Left forelimb (tissue), 1 donor: ENCODE measurements around the gene TBC1D5.

Experiments
- DNase-seq: peaks from one replicate; pipeline ENCODE4 v3.0.0-alpha.2; 2018; ENCODE audit warnings: low spot score

The TBC1D5 gene

DNA sequence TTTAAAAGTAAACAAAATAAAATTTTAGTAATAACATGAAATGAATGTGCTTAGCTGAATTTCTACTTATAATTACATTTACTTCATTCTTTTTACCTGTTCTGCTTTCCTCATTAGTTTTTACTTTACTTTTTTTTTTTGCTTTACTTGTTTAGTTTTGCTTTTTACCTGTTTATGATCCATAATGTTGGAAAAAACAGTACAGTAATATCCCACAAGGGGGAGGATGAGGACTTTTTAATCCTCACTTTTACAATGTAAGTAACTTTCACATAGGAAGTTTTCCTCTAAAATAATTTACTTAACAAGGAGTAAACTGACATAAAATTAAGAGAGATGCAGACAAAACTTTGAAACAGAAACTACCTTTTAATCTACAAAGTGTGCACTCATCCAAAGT, 268.7 kb downstream of the TBC1D5 start:
- DNase-seq = no peak

- DNase-seq = no peak
These were observed 272.5 kb downstream of the TBC1D5 start for GRCh38 chr3:17469954-17470353.

- DNase-seq = no peak
These were observed 272.9 kb downstream of the TBC1D5 start for GRCh38 chr3:17469520-17469919.

- DNase-seq = no peak
These were observed 276.4 kb downstream of the TBC1D5 start for GRCh38 chr3:17466028-17466427.

DNA sequence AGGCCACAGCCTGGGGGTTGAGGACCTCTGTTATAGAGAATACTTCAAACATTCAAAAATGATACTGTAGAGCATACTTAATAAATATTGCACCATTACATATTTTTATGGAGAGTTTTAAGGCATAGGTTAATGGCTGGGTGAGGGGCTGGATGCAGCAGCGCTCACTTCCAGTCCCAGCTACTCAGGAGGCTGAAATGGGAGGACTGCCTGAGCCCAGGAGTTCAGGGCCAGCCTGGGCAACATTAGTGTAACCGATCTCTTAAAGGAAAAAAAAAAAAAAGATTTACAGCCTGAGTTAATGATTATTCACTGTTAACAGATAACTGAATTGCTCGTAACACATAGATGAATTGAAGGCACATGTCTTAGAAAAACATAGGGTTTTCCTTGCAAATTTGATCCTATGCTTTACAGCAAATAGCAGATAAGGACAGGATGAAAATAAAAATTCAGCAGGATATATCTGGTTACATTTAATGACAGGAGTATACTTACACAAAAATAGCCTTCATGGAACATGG, 282.9 kb downstream of the TBC1D5 start:
- DNase-seq = no peak

DNA sequence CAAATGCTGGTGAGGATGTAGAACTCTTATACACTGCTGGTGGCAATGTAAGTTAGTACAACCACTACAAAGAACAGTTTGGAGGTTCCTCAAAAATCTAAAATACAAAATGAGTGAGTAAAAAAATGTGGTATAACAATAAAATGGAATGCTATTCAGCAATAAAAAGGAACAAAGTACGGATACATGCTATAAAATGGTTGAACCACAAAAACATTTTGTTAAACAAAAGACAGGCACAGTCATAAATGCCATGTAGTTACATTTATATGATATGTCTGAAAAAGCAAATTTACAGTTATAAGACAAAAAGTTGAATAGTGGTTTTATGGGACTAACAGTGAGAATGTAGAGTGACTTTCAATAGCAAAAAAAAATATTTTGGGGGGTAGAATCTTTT, 285.8 kb downstream of the TBC1D5 start:
- no peak for DNase-seq

GRCh38 chr3:17456046-17456445, 286.4 kb downstream of the TBC1D5 start:
- DNase-seq = no peak

DNA sequence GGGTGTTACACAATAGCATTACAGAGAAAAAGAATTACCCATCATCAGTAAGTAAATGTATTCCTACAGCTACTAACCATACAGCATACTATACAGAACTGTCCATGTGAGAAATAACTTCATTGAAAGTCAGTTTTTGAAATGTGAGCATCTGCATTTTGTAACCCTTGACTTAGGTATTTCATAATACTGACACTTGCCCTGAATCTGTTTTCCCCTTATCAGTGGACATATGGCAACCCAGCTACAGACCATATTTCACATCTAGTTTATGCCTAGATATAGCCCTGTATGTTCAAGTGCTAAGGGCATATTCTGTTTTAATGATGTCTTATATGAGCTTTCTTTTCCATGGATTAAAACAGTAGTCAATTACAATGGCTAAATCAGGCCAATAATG, 297.6 kb downstream of the TBC1D5 start:
- no peak for DNase-seq

GRCh38 chr3:17443142-17443541, 299.3 kb downstream of the TBC1D5 start:
- DNase-seq = no peak

DNA sequence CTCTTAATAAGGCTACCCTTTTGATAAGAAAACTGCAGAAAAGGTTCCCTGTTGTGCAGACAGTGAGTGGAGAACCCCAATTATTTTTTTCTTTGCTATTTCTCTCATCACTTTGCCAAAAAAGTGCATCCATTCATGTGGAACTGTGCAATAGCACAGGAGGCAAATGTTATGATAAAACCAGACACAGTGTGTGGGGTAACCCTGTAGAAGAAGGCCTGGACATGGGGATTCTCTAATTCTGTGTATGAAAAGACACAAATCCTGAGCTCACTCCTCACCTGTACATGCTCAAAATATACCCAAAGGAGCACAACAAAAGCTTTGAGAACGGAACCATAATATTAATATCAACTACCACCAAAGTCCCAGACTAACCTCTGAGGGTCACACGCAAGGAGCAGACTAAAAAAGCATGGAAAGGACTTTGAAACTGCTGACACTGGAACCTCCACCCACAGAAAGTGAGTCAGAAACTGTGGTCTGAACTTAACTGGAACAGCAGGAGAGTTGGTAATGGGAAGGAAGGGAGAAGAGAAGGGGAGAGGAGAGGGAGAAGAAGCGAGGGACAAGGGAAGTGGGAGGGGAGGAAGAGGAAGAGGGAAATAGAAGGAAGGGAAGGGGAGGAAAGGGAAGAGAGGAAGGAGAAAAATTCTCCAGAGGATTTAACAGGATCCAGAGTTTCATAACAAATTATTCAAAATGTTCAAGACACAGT, 299.9 kb downstream of the TBC1D5 start:
- DNase-seq = no peak

DNA sequence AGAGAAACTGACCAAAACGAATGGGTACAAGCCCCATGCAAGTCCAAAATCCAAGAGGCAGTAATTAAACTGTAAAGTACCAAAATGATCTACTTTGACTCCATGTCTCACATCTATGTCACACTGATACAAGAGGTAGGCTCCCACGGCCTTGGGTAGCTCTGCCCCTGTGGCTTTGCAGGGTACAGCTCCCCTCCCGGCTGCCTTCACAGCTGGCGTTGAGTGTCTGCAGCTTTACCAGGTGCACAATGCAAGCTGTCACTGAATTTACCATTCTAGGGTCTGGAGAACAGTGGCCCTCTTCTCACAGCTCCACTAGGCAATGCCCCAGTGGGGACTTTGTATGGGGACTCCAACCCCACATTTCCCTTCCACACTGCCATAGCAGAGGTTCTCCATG, 308.6 kb downstream of the TBC1D5 start:
- DNase-seq = no peak

GRCh38 chr3:17432236-17432635, 310.2 kb downstream of the TBC1D5 start:
- no peak for DNase-seq

DNA sequence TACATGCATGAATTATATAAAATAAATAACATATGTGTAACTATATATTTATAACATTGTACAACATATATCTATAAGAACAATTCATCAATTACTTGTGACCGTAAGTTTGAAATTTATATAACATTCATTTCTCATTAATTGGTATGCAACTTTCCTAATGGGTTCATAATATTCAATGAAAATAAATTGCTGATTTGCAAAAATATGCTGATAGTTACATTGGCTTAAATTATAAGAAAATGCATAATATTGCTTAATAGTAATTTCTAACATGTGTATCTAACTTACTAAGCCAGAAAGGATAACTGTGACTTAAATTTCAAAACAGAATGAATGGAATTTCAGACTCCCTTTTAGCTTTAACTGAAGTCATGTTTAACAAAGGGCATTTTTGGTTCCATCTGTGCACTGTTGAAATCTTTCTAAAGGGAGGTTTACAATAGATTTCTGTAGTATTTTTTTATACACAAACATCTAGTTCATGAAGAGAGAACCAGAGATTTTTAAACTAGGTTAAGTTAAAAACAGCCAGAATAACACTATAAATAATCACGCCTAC, 310.9 kb downstream of the TBC1D5 start:
- DNase-seq = no peak

- DNase-seq = no peak
These were observed 311.4 kb downstream of the TBC1D5 start for GRCh38 chr3:17431004-17431403.

DNA sequence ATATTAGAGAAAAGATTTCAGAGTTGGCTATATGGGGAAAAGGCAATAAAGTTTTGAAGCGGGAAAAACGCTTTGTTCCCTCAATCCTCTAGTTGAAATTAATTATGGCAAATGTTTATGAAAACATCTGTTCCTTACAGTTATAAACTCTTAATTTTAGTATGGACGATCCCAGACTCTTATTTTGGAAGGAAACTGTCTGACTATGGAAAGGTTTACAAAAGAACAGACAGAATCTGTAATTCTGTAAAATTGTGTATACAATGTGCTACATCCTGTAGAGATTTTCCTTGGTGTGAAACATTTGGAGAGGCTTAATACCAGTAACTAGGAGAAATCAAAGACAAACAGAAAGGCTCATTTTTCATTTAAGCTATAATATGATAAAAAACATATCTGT, 311.8 kb downstream of the TBC1D5 start:
- no peak for DNase-seq

GRCh38 chr3:17423786-17424536, 318.5 kb downstream of the TBC1D5 start:
- DNase-seq = no peak

DNA sequence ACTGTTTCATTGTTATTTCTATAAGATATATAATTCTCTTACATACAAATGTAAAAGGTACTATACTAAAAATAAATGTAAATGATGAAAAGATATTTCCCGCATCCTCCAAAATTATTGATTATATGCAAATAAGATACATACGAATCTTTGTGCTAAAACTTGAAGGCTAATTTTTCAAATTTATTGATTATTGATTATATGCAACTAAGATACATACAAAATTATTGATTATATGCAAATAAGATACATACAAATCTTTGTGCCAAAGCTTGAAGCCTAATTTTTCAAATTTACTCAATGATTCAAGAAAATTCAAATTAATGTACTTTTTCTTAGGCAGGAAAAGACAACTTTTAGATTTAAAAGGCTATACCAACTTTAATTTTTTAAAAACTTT, 319.8 kb downstream of the TBC1D5 start:
- DNase-seq = no peak

- DNase-seq = no peak
These were observed 321.8 kb downstream of the TBC1D5 start for GRCh38 chr3:17420668-17421067.

- DNase-seq = no peak
These were observed 329.4 kb downstream of the TBC1D5 start for GRCh38 chr3:17412950-17413530.

- DNase-seq = no peak
These were observed 331.1 kb downstream of the TBC1D5 start for GRCh38 chr3:17411157-17411877.

- DNase-seq = no peak
These were observed 334.9 kb downstream of the TBC1D5 start for GRCh38 chr3:17407576-17407975.

- DNase-seq = no peak
These were observed 337.9 kb downstream of the TBC1D5 start for GRCh38 chr3:17404548-17404947.
